NCI-H69 (cell line): Measurements from ENCODE around the gene KRT15.

ENCODE experiments used
- DNase-seq: peaks from one replicate; lab custom pipeline; 2025; lab: John Stamatoyannopoulos, UW

KRT15 gene

GRCh38 chr17:41518789-41519449, at the start of gene KRT15:
TSS of gene KRT15 (minus strand) at chr17:41518890. CDS start at chr17:41518827, 63 bp downstream.
- peak; percentile 97 for DNase-seq

DNA sequence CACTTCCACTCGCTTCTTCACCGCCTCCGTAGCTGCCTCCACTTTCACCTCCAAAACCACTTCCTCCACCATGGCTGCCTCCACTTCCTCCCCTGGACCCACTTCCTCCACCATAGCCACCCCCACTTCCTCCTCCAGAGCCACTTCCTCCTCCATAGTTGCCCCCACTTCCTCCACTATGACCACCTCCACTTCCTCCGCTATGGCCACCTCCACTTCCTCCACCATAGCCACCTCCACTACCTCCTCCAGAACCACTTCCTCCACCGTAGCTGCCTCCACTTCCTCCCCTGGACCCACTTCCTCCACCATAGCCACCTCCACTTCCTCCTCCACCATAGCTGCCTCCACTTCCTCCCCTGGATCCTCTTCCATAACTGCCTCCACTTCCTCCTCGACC, 48.6 kb upstream of the KRT15 start:
- no peak for DNase-seq

- no peak for DNase-seq
Measured at GRCh38 chr17:41565338-41565737, 46.6 kb upstream of the KRT15 start.

GRCh38 chr17:41563607-41564170, 45.0 kb upstream of the KRT15 start:
- peak; percentile 31 for DNase-seq

- DNase-seq: no peak
Measured at GRCh38 chr17:41561554-41561953, 42.9 kb upstream of the KRT15 start.

DNA sequence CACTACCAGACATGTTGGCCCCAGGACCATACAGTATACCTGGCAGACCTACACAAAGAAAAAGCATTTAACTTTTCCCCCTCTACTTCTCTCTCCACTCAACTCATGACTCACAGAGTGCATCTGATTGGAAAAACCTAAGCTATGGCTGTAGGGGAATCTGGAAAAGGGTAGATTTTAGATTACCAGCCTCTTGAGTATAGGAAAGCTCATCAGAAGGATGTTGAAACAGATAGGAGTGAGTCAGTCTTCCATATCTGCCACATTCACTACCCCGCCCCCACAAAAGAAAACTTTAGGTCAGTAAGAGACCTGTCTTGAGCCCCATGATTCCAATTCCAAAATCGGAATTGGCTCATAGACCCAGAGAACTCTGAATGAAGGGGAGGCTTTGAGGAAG, 40.9 kb upstream of the KRT15 start:
- no peak for DNase-seq

DNA sequence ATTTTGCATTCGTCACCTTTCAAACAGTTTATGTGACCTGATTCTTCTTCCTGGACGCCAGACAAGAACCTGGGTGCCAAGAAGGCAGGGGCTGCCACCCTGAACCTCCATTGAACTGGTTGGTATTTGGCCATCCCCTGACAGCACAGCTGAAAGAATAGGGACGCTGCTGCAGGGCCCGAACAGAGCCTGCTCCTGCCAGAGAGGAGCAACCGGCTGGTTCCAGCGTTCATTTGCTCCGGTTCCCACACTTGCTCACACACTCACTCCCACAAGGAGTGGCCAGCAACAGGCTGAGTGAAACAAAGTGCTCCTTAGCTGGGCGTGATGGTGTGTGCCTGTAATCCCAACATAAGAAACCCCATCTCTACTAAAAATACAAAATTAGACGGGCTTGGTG, 38.2 kb upstream of the KRT15 start:
- DNase-seq: no peak

GRCh38 chr17:41556306-41556705, 37.6 kb upstream of the KRT15 start:
- DNase-seq: no peak

DNA sequence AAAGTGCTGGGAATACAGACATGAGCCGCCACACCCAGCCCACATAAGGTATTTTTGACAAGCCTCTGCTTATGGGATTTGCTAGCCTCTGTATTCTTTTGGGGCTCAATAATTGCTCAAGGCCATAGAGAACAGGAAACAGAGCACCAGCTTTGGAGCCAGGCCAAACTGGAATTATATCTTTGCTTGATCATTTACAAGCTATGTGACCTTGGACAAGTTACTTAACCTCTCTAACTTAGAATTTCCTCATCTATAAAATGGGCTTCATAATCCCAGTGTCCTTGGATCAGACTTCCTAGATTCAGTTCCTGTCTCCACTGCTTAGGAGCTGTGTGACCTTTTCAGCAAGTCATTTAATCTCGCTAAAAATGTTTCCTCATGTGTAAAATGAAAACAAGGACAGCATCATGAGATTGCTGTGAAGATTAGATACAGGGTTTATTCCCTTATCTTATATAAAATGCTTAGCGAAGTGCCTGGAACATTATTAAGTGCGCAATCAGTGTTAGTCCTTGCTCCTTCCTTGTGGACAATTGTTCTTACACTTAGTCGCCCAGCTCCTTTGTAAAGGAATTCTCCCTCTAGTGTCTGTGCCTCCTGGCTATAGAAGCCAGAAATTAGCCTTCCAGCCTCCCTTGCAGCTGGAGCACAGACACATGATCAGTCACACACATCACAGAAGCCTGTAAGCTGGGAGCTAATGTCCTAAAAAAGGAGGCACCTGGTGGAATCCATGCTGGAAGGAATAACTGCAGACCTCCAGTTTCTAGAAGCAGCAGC, 36.6 kb upstream of the KRT15 start:
- DNase-seq: peak; percentile 34

DNA sequence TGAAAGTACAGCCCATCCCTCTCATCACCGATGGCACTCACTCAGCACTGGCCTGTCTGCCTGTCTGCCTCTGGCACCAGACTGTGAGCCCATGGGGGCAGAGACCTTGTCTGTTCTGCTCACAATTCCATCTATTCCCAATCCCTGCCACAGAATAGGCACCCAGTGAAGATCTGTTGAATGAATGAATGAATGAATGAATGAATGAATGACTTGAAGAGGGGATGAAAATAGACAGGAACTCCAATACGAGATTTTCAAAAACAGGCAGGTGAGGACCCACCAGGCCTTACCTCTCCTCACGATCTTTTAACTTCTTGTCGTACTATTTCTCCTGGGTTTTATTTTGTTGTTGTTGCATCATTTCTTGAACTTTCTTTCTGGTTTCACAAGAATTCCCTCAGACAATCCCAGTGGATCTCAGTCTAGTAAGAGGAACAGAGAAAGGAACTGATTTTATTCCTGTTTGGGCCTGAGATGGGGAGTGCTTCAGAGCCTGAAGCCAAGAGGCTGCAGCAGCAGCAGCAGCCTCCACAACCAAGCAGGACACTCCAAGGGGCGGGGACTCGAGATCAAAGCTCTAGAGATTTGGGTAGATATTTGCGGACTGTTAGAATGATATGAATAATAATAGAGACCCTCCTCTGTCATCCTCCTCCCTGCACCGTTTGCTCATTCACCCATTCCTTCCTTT, 35.4 kb upstream of the KRT15 start:
- no peak for DNase-seq

GRCh38 chr17:41553176-41553575, 34.5 kb upstream of the KRT15 start:
- no peak for DNase-seq

GRCh38 chr17:41552455-41552854, 33.8 kb upstream of the KRT15 start:
- DNase-seq: no peak

- no peak for DNase-seq
Measured at GRCh38 chr17:41551365-41551764, 32.7 kb upstream of the KRT15 start.

GRCh38 chr17:41549596-41550039, 30.9 kb upstream of the KRT15 start:
- no peak for DNase-seq

DNA sequence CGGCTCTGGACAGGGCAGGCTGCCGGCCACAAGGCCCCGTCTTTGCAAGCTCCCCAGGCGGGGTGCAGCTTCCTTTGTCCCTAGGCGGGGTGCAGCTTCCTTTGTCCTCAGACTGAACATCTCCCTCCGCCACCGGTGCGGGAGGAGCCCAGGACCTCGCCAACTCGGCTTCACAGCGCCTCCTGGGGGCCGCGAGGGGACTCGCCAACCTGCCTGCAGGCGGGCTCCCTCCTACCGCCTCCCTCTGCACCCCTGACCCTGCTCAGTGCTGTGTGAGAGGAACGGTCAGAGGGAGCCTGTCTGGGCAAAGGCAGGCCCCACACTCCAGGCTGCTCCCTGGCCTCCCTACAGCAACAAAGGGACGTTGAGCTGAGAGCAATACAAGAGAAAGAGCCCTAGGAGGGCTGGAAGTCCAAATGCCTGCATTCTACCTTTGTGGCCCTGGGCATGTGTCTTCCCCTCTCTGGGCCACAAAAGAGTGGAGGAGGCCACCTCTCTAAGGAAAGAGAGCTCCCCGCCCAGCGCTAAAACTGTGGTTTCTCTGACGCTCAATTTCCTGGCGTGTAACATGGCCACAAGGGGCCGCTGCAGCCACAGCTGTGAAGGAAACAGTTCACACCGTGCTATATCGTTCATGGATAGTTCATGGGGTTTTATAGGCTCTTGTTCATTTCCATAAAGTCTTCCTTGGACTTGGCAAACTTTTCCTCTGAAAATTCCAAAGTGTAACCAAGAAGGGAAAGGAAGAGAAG, 30.3 kb upstream of the KRT15 start:
- peak; percentile 92 for DNase-seq

- peak; percentile 82 for DNase-seq
Measured at GRCh38 chr17:41547921-41548843, 29.5 kb upstream of the KRT15 start.

- peak; percentile 86 for DNase-seq
Measured at GRCh38 chr17:41547378-41547841, 28.7 kb upstream of the KRT15 start.

- no peak for DNase-seq
Measured at GRCh38 chr17:41546819-41547218, 28.1 kb upstream of the KRT15 start.

DNA sequence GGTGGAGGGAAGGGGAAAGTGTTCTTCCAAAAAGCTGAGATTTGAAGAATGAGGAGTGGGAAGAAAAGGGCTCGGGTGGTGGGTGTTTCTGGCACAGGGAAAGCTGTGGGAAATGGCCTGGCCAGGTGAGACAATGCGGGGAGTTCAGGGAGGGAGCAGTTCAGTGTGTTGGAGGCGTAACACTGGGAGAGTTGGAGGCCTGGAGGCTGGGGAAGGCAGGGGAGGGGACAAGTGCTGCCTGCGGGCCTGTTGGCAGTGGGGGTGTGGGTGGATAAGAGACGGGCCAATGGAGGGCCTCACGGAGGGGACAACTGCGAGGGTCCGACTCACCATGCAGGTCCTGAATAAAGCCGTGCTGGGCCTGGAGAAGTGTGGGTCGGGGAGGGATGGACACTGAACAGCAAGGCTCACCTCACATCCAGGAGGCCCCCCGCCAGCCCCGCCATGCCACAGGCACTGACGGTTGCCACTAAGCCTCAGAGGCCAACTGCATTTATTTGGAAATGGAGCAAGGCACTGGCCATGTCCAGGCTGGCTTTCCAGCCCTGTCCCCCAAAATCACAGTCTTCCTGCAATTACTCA, 27.2 kb upstream of the KRT15 start:
- no peak for DNase-seq

- DNase-seq: no peak
Measured at GRCh38 chr17:41544935-41545334, 26.2 kb upstream of the KRT15 start.
